ENCODE results near the gene RASAL1.

RASAL1 gene

GRCh38 chr12:113096675-113097461 lies 38.7 kb downstream of the RASAL1 start:
- DNase-seq (ENCODE audit: low read depth, low spot score), result no peak

DNA sequence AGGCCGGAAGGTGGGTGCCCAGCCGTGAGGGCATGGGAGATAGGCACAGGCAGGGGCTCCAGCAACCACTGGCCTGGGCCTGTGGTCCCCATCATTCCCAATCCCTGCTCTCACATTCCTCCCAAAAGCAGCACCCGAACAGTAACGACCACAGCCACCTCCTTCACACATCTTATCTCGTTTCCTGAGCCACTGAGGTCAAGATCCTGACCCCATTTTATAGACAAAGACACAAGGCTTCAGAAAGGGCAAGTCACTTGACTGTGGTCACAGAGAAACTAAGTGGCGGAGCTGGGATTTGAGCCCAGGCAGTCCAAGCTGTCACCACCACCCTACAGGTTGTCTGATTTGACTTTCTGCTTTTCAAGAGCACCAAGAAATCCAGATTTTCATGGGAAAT lies 40.2 kb downstream of the RASAL1 start:
- DNase-seq (ENCODE audit: low read depth, low spot score), result no peak

GRCh38 chr12:113094738-113095137 lies 40.8 kb downstream of the RASAL1 start:
- no peak for DNase-seq (ENCODE audit: low read depth, low spot score)

DNA sequence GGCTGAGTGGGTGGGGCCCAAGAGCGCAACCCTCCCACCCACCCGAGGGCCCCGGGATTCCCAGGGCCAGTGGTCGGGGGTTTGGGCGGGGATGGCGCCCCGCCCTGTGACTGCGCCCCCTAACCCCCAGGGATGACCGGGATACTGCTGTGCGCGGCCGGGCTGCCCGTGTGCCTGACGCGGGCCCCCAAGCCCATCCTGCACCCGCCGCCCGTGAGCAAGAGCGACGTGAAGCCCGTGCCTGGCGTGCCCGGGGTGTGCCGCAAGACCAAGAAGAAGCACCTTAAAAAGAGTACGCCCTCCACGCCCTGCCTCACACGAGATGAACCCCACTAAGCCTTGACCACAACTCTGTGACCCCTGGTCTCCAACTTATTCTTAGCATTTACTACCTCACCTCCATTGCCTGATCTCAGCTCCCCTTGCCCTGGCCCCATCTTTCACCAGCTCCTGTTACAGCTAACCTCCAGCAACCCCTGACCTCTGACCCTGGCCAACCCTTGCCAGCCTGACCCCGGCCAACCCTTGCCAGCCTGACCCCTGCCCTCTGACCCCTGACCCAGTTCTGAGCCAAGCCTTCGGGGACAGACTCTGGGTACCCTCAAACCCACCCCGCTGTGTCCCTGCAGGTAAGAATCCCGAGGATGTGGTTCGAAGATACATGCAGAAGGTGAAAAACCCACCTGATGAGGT lies 42.0 kb downstream of the RASAL1 start:
- no peak for DNase-seq (ENCODE audit: low read depth, low spot score)

- no peak for DNase-seq (ENCODE audit: low read depth, low spot score)
Observed at GRCh38 chr12:113092607-113093408, 42.8 kb downstream of the RASAL1 start.

DNA sequence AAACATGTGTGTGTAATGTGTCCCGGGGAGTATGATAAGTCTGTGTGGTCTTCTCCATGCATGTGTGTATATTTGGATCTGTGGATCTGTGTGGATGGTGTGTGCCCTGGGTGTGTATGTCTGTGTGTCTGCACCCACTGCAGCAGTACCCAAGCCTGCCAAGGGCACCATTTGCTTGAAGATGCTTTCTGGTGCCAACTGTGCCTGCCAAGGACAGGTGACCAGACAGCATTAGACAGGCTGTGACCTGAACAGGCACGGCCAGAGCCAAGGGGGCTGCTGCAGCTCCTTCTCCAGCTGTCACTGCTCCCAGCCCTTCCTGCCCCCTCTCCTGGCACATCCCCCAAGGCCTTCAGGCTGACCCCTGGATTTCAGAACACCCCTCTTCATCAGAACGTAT lies 44.1 kb downstream of the RASAL1 start:
- DNase-seq (ENCODE audit: low read depth, low spot score), result no peak

GRCh38 chr12:113090740-113091139 lies 44.8 kb downstream of the RASAL1 start:
- DNase-seq (ENCODE audit: low read depth, low spot score), result no peak

DNA sequence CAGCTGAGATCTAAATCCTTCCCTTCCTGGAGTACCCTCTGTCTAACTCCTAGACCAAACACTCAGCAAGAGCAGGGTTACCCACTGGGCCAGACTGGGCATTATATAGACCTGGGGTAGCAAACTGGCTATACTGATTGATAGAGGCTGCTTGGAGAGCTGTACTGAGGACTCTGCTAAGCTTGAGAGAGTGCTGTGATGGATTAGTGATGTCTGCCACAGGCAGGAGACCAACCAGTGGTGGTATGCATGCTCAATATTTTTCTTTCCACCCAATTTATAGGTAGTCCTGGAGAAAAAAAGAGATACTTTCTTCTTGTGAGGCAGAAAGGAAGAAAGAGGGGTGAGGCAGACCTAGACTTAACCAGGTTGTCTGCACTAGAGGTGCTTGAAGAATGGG lies 45.7 kb downstream of the RASAL1 start:
- no peak for DNase-seq (ENCODE audit: low read depth, low spot score)

GRCh38 chr12:113088971-113089756 lies 46.4 kb downstream of the RASAL1 start:
- no peak for DNase-seq (ENCODE audit: low read depth, low spot score)

DNA sequence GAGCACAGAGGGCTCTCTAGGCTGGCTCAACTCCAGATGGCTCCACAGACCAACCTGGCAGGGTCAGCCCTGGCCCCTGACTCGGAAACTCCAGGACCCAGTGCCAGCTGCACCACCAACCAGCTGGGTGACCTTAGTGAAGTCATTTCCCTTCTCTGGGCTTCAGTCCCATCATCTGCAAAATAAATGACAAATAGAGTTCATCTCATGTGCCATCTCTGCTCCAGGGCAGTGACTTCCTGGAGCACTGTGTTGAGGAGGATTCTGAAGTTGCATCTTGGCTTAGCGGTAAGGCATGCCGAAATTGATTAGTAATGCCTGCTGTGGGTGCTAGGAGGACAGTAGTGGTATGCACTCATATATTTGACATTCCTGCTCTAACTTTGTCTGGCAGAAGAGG lies 47.5 kb downstream of the RASAL1 start:
- no peak for DNase-seq (ENCODE audit: low read depth, low spot score)

- no peak for DNase-seq (ENCODE audit: low read depth, low spot score)
Observed at GRCh38 chr12:113087193-113087592, 48.4 kb downstream of the RASAL1 start.

DNA sequence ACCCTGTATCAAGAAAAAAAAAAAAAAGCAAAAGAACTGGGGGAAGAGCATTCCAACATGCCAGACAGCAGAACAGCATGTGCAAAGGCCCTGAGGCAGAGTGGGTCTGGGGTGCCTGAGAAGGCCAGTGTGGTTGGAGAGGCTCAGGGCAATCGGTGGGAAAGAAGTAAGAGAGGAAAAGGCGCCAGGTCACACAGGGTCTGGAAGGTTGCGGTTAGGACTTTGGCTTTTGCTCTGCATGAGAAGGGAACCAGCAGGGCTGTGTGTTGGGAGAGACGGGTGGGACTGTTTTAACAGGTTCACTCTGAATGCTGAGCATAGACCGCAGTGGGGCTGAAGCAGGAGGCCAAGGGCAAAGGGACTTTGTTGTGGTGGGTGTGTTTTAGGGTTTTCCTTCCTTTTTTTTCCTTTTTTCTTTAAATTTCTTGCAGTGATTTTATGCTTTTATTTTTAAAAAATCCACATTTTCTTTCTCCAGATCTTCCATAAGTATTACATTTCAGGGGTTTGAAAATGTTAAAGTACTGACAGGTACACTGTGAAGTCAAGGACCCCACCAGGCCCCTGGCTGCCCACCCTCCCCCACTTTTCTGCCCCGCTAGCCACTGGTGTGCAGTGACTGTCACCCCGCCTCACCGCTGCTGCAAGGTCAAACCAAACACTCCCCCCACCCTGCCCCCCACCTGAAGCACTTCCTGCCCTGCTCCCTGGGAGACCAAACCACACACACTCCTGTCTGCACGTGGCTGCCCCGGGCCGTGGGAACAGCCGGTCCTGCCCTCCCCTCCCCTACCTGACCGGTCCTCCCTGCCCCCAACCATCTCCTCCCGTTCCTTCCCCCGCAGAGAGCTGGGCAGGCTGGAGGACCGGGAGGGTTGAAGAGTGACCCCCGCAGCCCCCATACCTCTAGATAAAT lies 49.1 kb downstream of the RASAL1 start:
- DNase-seq (ENCODE audit: low read depth, low spot score), result no peak

GRCh38 chr12:113083863-113084435 lies 51.6 kb downstream of the RASAL1 start:
- DNase-seq (ENCODE audit: low read depth, low spot score), result no peak

- no peak for DNase-seq (ENCODE audit: low read depth, low spot score)
Observed at GRCh38 chr12:113082486-113083148, 52.9 kb downstream of the RASAL1 start.

- no peak for DNase-seq (ENCODE audit: low read depth, low spot score)
Observed at GRCh38 chr12:113081873-113082272, 53.7 kb downstream of the RASAL1 start.

DNA sequence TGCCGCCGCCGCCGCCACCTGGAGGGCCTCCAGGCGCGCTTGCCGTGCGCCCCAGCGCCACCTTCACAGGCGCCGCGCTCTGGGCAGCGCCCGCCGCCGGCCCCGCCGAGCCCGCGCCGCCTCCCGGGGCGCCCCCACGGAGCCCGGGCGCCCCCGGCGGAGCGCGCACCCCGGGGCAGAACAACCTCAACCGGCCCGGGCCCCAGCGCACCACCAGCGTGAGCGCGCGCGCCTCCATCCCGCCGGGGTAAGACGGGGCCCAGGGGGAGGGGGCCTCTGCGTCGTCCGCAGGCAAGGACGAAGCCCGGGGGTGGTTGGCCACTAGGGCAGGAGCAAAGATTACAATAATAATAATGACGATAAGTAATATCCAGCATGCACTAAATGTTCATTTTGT lies 57.7 kb downstream of the RASAL1 start:
- no peak for DNase-seq (ENCODE audit: low read depth, low spot score)

- no peak for DNase-seq (ENCODE audit: low read depth, low spot score)
Observed at GRCh38 chr12:113077057-113077858, 58.3 kb downstream of the RASAL1 start.

- DNase-seq (ENCODE audit: low read depth, low spot score), result no peak
Observed at GRCh38 chr12:113075137-113075683, 60.4 kb downstream of the RASAL1 start.
